Stimulated activated CD8-positive, alpha-beta memory T cell treated with anti-CD3 and anti-CD28 coated beads, Interleukin-2, amount 100 ng/mL, for 48 hours (primary cell): ENCODE results near the gene ACTL6B.

ENCODE experiments used
- DNase-seq, 2 donors: peaks; one replicate each; pipeline ENCODE4 v3.0.0-alpha.2; 2020; ENCODE audit warnings: low read depth in 2 of 2

ACTL6B gene

GRCh38 chr7:100627238-100627549, 29.1 kb downstream of the ACTL6B start:
- DNase-seq, result no peak

GRCh38 chr7:100626530-100627237, 29.6 kb downstream of the ACTL6B start:
- DNase-seq, result peak; percentile 79 to 89

GRCh38 chr7:100626055-100626454, 30.2 kb downstream of the ACTL6B start:
- DNase-seq, result no peak

- no peak for DNase-seq
These were observed 32.1 kb downstream of the ACTL6B start for GRCh38 chr7:100623951-100624824.

GRCh38 chr7:100621554-100621953, 34.7 kb downstream of the ACTL6B start:
- DNase-seq, result no peak

- no peak for DNase-seq
These were observed 35.4 kb downstream of the ACTL6B start for GRCh38 chr7:100620804-100621203.

- no peak for DNase-seq
These were observed 36.0 kb downstream of the ACTL6B start for GRCh38 chr7:100620239-100620638.

- no peak for DNase-seq
These were observed 41.9 kb downstream of the ACTL6B start for GRCh38 chr7:100614308-100614861.

- DNase-seq, result no peak
These were observed 42.7 kb downstream of the ACTL6B start for GRCh38 chr7:100613412-100614175.

GRCh38 chr7:100612730-100613390, 43.4 kb downstream of the ACTL6B start:
- DNase-seq, result no peak

GRCh38 chr7:100611983-100612729, 44.1 kb downstream of the ACTL6B start, which contains the start of gene MOSPD3:
Gene MOSPD3, plus strand, starts transcription at chr7:100612540. Its CDS starts 252 bp downstream, at chr7:100612792.
- DNase-seq, result peak; percentile 97 to 98

GRCh38 chr7:100609958-100610357, 46.3 kb downstream of the ACTL6B start:
- no peak for DNase-seq

- no peak for DNase-seq
These were observed 49.1 kb downstream of the ACTL6B start for GRCh38 chr7:100607111-100607510.

- DNase-seq, result no peak
These were observed 49.9 kb downstream of the ACTL6B start for GRCh38 chr7:100606313-100606712.

- no peak for DNase-seq
These were observed 51.0 kb downstream of the ACTL6B start for GRCh38 chr7:100604976-100605911.

GRCh38 chr7:100604028-100604975, 51.9 kb downstream of the ACTL6B start:
- DNase-seq, result peak; percentile 74 to 76

- DNase-seq, result no peak
These were observed 52.6 kb downstream of the ACTL6B start for GRCh38 chr7:100603726-100604027.

- DNase-seq, result no peak
These were observed 53.1 kb downstream of the ACTL6B start for GRCh38 chr7:100602889-100603725.
